HepG2 (cell line): ENCODE data around the gene MECR. TPM values are rescaled to one million over a fixed set of nuclear protein-coding genes. Genes with fewer than 3 reads are reported as not detected.
A peak's percentile ranks its signal among the peaks of the same experiment; 100 is the strongest.

Experiments used
- CTCF ChIP-seq: sonication (generic); formaldehyde crosslinking; IDR thresholded peaks from 2 replicates; pipeline ENCODE4 v1.5.0; 2020; ENCODE audit warnings: mild to moderate bottlenecking, missing genetic modification reagents, moderate library complexity
- LCORL ChIP-seq, 2 experiments: fragments of 450-650 bp in 1 of 2; sonication (generic) in 1 of 2; formaldehyde crosslinking in 1 of 2; IDR thresholded peaks; 2 replicates each; pipeline versions ENCODE4 v1.5.0 to v1.6.1; 2017 to 2020; ENCODE audit warnings: antibody characterized with exemption in 1 of 2, missing genetic modification reagents in 1 of 2
- MTA1 ChIP-seq: sonication (generic); formaldehyde crosslinking; IDR thresholded peaks from 2 replicates; pipeline ENCODE4 v1.4.0; 2020; ENCODE audit warnings: missing genetic modification reagents, mild to moderate bottlenecking, borderline replicate concordance
- NCOA2 ChIP-seq: sonication (generic); formaldehyde crosslinking; IDR thresholded peaks from 2 replicates; pipeline ENCODE4 v1.8.0; 2022; ENCODE audit warnings: inconsistent platforms
- PCBP1 ChIP-seq: fragments of 200-400 bp; formaldehyde crosslinking; IDR thresholded peaks from 2 replicates; pipeline ENCODE4 v1.6.1; 2017; ENCODE audit warnings: mild to moderate bottlenecking, low read depth, low read length, borderline replicate concordance
- TFE3 ChIP-seq: IDR thresholded peaks from 2 replicates; pipeline ENCODE4 v1.6.1; 2016
- THAP11 ChIP-seq: IDR thresholded peaks from 2 replicates; pipeline ENCODE4 v1.6.1; 2016; ENCODE audit warnings: missing biosample characterization, missing genetic modification reagents
- THAP9 ChIP-seq: sonication (generic); formaldehyde crosslinking; IDR thresholded peaks from 2 replicates; pipeline ENCODE4; 2020; ENCODE audit warnings: missing genetic modification reagents, mild to moderate bottlenecking, borderline replicate concordance
- ZBTB21 ChIP-seq: sonication (generic); formaldehyde crosslinking; IDR thresholded peaks from 2 replicates; pipeline ENCODE4 v1.4.0; 2020; ENCODE audit warnings: missing genetic modification reagents
- ZNF451 ChIP-seq: sonication (generic); formaldehyde crosslinking; IDR thresholded peaks from 2 replicates; pipeline ENCODE4 v1.5.0; 2020; ENCODE audit warnings: mild to moderate bottlenecking, missing genetic modification reagents
- ZNF501 ChIP-seq: sonication (generic); formaldehyde crosslinking; IDR thresholded peaks from 2 replicates; pipeline ENCODE4 v1.5.1; 2020; ENCODE audit warnings: mild to moderate bottlenecking, moderate library complexity, missing genetic modification reagents
- ZNF543 ChIP-seq: sonication (generic); formaldehyde crosslinking; IDR thresholded peaks from 2 replicates; pipeline ENCODE4 v1.4.0; 2020; ENCODE audit warnings: mild to moderate bottlenecking, missing genetic modification reagents
- polyA plus RNA-seq, 8 experiments: library from polyadenylated mRNA; depleted of rRNA in 3 of 8; stranded (reverse) in 7 of 8; unstranded in 1 of 8; fragments of >200 nt; fragmentation: Illumina TruSeq in 4 of 8; extraction: Trizol in 4 of 8; gene quantifications; 2 replicates each; pipeline versions ENCODE4 v1.2.1 to v1.2.3, GENCODE V29; 2011 to 2016; ENCODE audit warnings: low read depth in 4 of 8, missing spikeins in 1 of 8, mixed read lengths in 1 of 8; ENCODE audit not compliant: insufficient read depth in 1 of 8
- total RNA-seq, 5 experiments: library from RNA; depleted of rRNA; stranded (reverse); fragments of >200 nt; fragmentation: Illumina TruSeq; extraction: Trizol; gene quantifications; 2 replicates each; pipeline ENCODE4 v1.2.3, GENCODE V29; 2016; ENCODE audit warnings: low read depth in 1 of 5
- TF ChIP-seq, protein P1 (sequence below): sonication (generic); formaldehyde crosslinking; IDR thresholded peaks from 2 replicates; pipeline ENCODE4 v1.5.1; 2020; ENCODE audit warnings: mild to moderate bottlenecking, missing genetic modification reagents, borderline replicate concordance
- TF ChIP-seq, protein P2 (sequence below), 2 experiments: fragments of 450-650 bp in 1 of 2; sonication (generic) in 1 of 2; formaldehyde crosslinking; IDR thresholded peaks; 2 replicates each; pipeline versions ENCODE4 v1.5.0 to v1.8.0; 2020 to 2022; ENCODE audit warnings: mild to moderate bottlenecking in 1 of 2, missing genetic modification reagents in 1 of 2

The MECR gene
- total and polyA plus RNA-seq, 2 of the 13 experiments (the other 11 are each of a cell fraction or from before 2014, with no cell fraction given), result 18.8 to 24.9 TPM

GRCh38 chr1:29181413-29182225 is 49.1 kb downstream of the MECR start, which contains the start of gene SRSF4 (continued):
- TF ChIP-seq, protein P1, sequence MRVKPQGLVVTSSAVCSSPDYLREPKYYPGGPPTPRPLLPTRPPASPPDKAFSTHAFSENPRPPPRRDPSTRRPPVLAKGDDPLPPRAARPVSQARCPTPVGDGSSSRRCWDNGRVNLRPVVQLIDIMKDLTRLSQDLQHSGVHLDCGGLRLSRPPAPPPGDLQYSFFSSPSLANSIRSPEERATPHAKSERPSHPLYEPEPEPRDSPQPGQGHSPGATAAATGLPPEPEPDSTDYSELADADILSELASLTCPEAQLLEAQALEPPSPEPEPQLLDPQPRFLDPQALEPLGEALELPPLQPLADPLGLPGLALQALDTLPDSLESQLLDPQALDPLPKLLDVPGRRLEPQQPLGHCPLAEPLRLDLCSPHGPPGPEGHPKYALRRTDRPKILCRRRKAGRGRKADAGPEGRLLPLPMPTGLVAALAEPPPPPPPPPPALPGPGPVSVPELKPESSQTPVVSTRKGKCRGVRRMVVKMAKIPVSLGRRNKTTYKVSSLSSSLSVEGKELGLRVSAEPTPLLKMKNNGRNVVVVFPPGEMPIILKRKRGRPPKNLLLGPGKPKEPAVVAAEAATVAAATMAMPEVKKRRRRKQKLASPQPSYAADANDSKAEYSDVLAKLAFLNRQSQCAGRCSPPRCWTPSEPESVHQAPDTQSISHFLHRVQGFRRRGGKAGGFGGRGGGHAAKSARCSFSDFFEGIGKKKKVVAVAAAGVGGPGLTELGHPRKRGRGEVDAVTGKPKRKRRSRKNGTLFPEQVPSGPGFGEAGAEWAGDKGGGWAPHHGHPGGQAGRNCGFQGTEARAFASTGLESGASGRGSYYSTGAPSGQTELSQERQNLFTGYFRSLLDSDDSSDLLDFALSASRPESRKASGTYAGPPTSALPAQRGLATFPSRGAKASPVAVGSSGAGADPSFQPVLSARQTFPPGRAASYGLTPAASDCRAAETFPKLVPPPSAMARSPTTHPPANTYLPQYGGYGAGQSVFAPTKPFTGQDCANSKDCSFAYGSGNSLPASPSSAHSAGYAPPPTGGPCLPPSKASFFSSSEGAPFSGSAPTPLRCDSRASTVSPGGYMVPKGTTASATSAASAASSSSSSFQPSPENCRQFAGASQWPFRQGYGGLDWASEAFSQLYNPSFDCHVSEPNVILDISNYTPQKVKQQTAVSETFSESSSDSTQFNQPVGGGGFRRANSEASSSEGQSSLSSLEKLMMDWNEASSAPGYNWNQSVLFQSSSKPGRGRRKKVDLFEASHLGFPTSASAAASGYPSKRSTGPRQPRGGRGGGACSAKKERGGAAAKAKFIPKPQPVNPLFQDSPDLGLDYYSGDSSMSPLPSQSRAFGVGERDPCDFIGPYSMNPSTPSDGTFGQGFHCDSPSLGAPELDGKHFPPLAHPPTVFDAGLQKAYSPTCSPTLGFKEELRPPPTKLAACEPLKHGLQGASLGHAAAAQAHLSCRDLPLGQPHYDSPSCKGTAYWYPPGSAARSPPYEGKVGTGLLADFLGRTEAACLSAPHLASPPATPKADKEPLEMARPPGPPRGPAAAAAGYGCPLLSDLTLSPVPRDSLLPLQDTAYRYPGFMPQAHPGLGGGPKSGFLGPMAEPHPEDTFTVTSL, result 0 out of 2 replicates have a peak, but pooled peaks have one; percentile 66
- TF ChIP-seq THAP11 (CRISPR knock-in tag) (peak; percentile 84; the same call in 1 of the 2 replicates), MTA1 (CRISPR knock-in tag) (0 out of 2 replicates have a peak, but pooled peaks have one; percentile 61), CTCF (CRISPR knock-in tag) (peak; percentile 99), PCBP1 (no peak), LCORL (IDR thresholded peaks at IDR 0.05) (peak; percentile 70; the same call in 1 of the 2 replicates), LCORL (CRISPR knock-in tag; IDR thresholded peaks at IDR 0.05) (peak; percentile 96), ZBTB21 (CRISPR knock-in tag) (0 out of 2 replicates have a peak, but pooled peaks have one; percentile 7), TFE3 (CRISPR knock-in tag) (peak; percentile 15; the same call in 1 of the 2 replicates), ZNF501 (CRISPR knock-in tag) (peak; percentile 72; the same call in 1 of the 2 replicates), ZNF451 (CRISPR knock-in tag) (peak; percentile 88), THAP9 (CRISPR knock-in tag) (peak; percentile 54; the same call in 1 of the 2 replicates), ZNF543 (peak; percentile 87), NCOA2 (CRISPR knock-in tag) (peak; percentile 18; the same call in 1 of the 2 replicates)
- TF ChIP-seq, protein P2, sequence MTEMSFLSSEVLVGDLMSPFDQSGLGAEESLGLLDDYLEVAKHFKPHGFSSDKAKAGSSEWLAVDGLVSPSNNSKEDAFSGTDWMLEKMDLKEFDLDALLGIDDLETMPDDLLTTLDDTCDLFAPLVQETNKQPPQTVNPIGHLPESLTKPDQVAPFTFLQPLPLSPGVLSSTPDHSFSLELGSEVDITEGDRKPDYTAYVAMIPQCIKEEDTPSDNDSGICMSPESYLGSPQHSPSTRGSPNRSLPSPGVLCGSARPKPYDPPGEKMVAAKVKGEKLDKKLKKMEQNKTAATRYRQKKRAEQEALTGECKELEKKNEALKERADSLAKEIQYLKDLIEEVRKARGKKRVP (CRISPR knock-in tag; IDR thresholded peaks at IDR 0.05), result peak in 1 of 2 experiments; percentile 53; a peak in 2 of 4 replicates
